ENCODE measurements around the gene TBC1D8. TPM values are rescaled to one million over a fixed set of nuclear protein-coding genes. Genes with fewer than 3 reads are reported as not detected.

Gene TBC1D8
- total and polyA plus RNA-seq, 2 of the 13 experiments (the other 11 are each of a cell fraction or from before 2014, with no cell fraction given): 45.1 to 95.4 TPM

DNA sequence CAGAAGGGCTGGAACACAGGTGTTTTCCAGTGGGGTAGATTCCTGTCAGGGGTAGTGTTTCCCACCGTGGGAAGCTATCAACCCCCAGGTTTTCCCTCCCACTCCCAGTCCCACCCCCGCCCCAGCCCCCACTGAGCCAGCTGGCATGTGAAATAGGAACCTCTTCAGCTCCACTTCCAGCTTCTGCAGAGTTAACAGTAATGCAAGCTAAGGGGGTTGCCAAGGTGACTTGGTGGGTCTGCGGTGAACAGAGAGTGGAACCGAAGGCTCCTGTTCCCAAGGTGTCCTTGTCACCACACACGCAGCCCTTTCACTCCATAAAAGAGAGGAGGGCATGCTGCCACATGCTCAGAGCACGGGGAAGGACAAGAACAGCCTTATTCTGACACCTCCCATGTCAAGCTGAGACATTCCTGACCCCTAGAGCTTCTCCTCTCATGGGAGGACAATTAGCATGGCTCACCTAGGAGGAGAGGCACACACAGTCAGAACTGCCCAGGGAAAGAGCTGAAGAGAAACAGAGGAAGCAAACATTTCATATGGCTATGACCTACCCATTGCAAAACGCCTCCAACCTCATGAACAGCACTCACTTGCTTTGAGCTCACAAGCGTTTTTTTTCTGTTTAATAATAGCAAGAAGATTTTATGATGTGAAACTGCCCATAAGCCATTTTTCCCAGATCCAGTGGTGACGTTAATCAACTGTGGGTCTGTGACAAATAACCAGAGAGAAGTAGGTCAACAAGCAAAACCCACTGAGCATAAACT, 39.8 kb upstream of the TBC1D8 start:
- H3K4me3 ChIP-seq (replicated peaks in 1 of 3; ENCODE audit: insufficient read depth in 1 of 3, low read depth in 2 of 3, low read length in 3 of 3): peak overlapping the region in 1 of 3 experiments; percentile 34; a peak in 1 of 6 replicates
- H3K9ac ChIP-seq (ENCODE audit: insufficient read depth, low read depth, low read length): peak overlapping the region; percentile 37; the same call in 1 of the 2 replicates
- peak overlapping the region; percentile 88 for H2AFZ ChIP-seq (ENCODE audit: low read length)
- no peaks in the 10 kb centered on the region; a peak in 2 of 5 replicates for H3K27me3 ChIP-seq (ENCODE audit: control insufficient read depth in 1 of 2, insufficient read depth in 2 of 2, low read length in 2 of 2)
- H3K4me1 ChIP-seq (ENCODE audit: insufficient read depth, low read length): peaks cover 50% of the 10 kb centered on the region
- WGBS (ENCODE audit: low lambda C conversion rate): 12% methylated on average over 9 of the region's 9 CpGs
- intact Hi-C loops (cut with micrococcal nuclease; ENCODE audit: unreplicated experiment) (loop anchor here (10.0 kb wide), 1 partner anchor 596 kb away; no protein-coding TSS in a partner anchor), in situ Hi-C loops (cut with HindIII; ENCODE audit: extremely low pct_ligation_motif_present, low pct_unique_long_range_greater_than_20kb) (no loop called here)
- H3K4me2 ChIP-seq (ENCODE audit: low read depth, low read length): peak overlapping the region; percentile 77
- no peaks in the 10 kb centered on the region for H4K20me1 ChIP-seq (ENCODE audit: insufficient read depth, low read length)
- ATAC-seq (peak; percentile 37), FAIRE-seq (no peak), DNase-seq (ENCODE audit: low spot score) (no peak)
- H3K36me3 ChIP-seq (replicated peaks in 1 of 2; ENCODE audit: control insufficient read depth in 1 of 2, insufficient read depth in 2 of 2, low read length in 2 of 2): no peaks in the 10 kb centered on the region
- no peak overlapping the region for H3K27ac ChIP-seq (ENCODE audit: extremely low read length, insufficient read depth, low read length)
- CTCF ChIA-PET (ENCODE audit: low intra/inter-chr PET ratio, low total read pairs): no interaction called here
- TF ChIP-seq, protein P1, sequence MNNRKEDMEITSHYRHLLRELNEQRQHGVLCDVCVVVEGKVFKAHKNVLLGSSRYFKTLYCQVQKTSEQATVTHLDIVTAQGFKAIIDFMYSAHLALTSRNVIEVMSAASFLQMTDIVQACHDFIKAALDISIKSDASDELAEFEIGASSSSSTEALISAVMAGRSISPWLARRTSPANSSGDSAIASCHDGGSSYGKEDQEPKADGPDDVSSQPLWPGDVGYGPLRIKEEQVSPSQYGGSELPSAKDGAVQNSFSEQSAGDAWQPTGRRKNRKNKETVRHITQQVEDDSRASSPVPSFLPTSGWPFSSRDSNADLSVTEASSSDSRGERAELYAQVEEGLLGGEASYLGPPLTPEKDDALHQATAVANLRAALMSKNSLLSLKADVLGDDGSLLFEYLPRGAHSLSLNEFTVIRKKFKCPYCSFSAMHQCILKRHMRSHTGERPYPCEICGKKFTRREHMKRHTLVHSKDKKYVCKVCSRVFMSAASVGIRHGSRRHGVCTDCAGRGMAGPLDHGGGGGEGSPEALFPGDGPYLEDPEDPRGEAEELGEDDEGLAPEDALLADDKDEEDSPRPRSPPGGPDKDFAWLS (CRISPR knock-in tag; IDR thresholded peaks at IDR 0.05; ENCODE audit: borderline replicate concordance): no peak
- no peak for TF ChIP-seq ZNF746 (CRISPR knock-in tag; IDR thresholded peaks at IDR 0.05)
- no peak for TF ChIP-seq ZNF468 (CRISPR knock-in tag; IDR thresholded peaks at IDR 0.05)
- TF ChIP-seq, protein P2, sequence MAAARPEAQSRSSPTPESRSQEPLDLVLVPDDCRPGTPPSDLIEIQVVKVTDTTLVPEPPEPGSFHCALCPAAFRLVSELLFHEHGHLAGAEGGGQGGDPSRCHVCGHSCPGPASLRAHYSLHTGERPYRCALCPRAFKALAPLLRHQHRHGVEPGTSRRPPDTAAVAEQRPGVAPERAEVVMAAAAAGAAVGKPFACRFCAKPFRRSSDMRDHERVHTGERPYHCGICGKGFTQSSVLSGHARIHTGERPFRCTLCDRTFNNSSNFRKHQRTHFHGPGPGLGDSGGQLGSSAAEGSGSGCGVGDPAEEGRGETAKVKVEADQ (CRISPR knock-in tag; IDR thresholded peaks at IDR 0.05; ENCODE audit: borderline replicate concordance): no peak
- TF ChIP-seq ZNF264 (CRISPR knock-in tag; IDR thresholded peaks at IDR 0.05): no peak
- no peak for TF ChIP-seq ZNF263 (CRISPR knock-in tag; IDR thresholded peaks at IDR 0.05)
- TF ChIP-seq ZMYM4 (CRISPR knock-in tag; IDR thresholded peaks at IDR 0.05): no peak
- TF ChIP-seq PHB2 (IDR thresholded peaks at IDR 0.05; ENCODE audit: partially characterized antibody): no peak
- no peak for TF ChIP-seq SRSF4 (IDR thresholded peaks at IDR 0.05; ENCODE audit: low read depth, low read length, poor library complexity, severe bottlenecking)
- no peak for TF ChIP-seq ZNF44 (CRISPR knock-in tag; IDR thresholded peaks at IDR 0.05)
- TF ChIP-seq PITX1 (CRISPR knock-in tag; IDR thresholded peaks at IDR 0.05): no peak
- POLR2A ChIA-PET: interaction anchor here (0.6 to 1.4 kb wide), 2 partner anchors 188 to 321 kb away, joined by 3 to 5 read pairs; partner anchors contain the start of gene RPL31
- no TSS peak for BruUV-seq (replicated peaks)
- H3K9me3 ChIP-seq (ENCODE audit: low read length): peaks cover 9% of the 10 kb centered on the region; the same call in 1 of the 2 replicates
- H3K79me2 ChIP-seq (ENCODE audit: insufficient read depth, low read length): no peaks in the 10 kb centered on the region

Measured in HepG2 (cell line).